ENCODE results near the gene FLCN. TPM values are rescaled to one million over a fixed set of nuclear protein-coding genes. Genes with fewer than 3 reads are reported as not detected.

The FLCN gene
- total and polyA plus RNA-seq, 2 experiments from 2014 or later: 12.1 to 36.6 TPM

- TF ChIP-seq ZNF462 (CRISPR knock-in tag; IDR thresholded peaks at IDR 0.05) (no peak), ZNF114 (CRISPR knock-in tag; IDR thresholded peaks at IDR 0.05) (no peak)
These were observed 53.2 kb downstream of the FLCN start (continued) for GRCh38 chr17:17183744-17184143.

GRCh38 chr17:17182598-17183136 is 54.3 kb downstream of the FLCN start:
- Mint-ChIP-seq H3K9me3 (no peaks in the 10 kb centered on the region), H3K27me3 (ENCODE audit: insufficient read depth, low read depth, poor library complexity) (peaks cover 5% of the 10 kb centered on the region), H3K4me1 (peaks cover 21% of the 10 kb centered on the region), H3K4me3 (no peak overlapping the region), H3K36me3 (ENCODE audit: low read depth) (peaks cover 25% of the 10 kb centered on the region), H3K27ac (no peak overlapping the region)
- DNase-seq (ENCODE audit: low spot score) (no peak), ATAC-seq (no peak)
- no peaks in the 10 kb centered on the region; the same call in 1 of the 2 replicates for H4K20me1 ChIP-seq (replicated peaks; ENCODE audit: insufficient read depth)
- H3K79me2 ChIP-seq (replicated peaks; ENCODE audit: insufficient read depth): no peaks in the 10 kb centered on the region
- no peaks in the 10 kb centered on the region for H3K4me1 ChIP-seq (ENCODE audit: insufficient read depth)
- H3K4me3 ChIP-seq: no peak overlapping the region
- H3K9me2 ChIP-seq (ENCODE audit: insufficient read depth): no peaks in the 10 kb centered on the region
- H3K27me3 ChIP-seq (ENCODE audit: insufficient read depth): no peaks in the 10 kb centered on the region
- H3K36me3 ChIP-seq (ENCODE audit: insufficient read depth): no peaks in the 10 kb centered on the region; the same call in 1 of the 2 replicates
- H2AFZ ChIP-seq: no peak overlapping the region
- H3F3A ChIP-seq (replicated peaks; ENCODE audit: low read depth): no peaks in the 10 kb centered on the region
- no peak overlapping the region for H3K27ac ChIP-seq (ENCODE audit: low read depth)
- no peak overlapping the region for H3K4me2 ChIP-seq
- TF ChIP-seq EZH2 (IDR thresholded peaks at IDR 0.05; ENCODE audit: low read depth, unreplicated experiment): no peak
- TF ChIP-seq ETS1 (IDR thresholded peaks at IDR 0.05): no peak
- no peak for TF ChIP-seq REST (IDR thresholded peaks at IDR 0.05; ENCODE audit: unreplicated experiment)
- TF ChIP-seq POLR2AphosphoS5 (IDR thresholded peaks at IDR 0.05; ENCODE audit: low read depth): no peak
- no peak for TF ChIP-seq EZH2phosphoT487 (IDR thresholded peaks at IDR 0.05; ENCODE audit: unreplicated experiment)
- TF ChIP-seq ZNF114 (CRISPR knock-in tag; IDR thresholded peaks at IDR 0.05): no peak
- TF ChIP-seq STAT1 (IDR thresholded peaks at IDR 0.05; ENCODE audit: unreplicated experiment): no peak
- no peak for TF ChIP-seq JUNB (IDR thresholded peaks at IDR 0.05; ENCODE audit: unreplicated experiment)
- no peak for TF ChIP-seq NANOG (IDR thresholded peaks at IDR 0.05; ENCODE audit: borderline replicate concordance)

All from GM23338 (cell line).